ENCODE measurements around the gene GSE1. TPM values are rescaled to one million over a fixed set of nuclear protein-coding genes. Genes with fewer than 3 reads are reported as not detected.

Gene GSE1
- total and polyA plus RNA-seq, 2 experiments from 2014 or later: 27.9 to 43.5 TPM

- Histone ChIP-seq H3K27ac (no peak overlapping the region), H3K9me2 (replicated peaks; ENCODE audit: insufficient read depth) (no peaks in the 10 kb centered on the region), H3K36me3 (replicated peaks; ENCODE audit: insufficient read depth, low read depth) (no peaks in the 10 kb centered on the region), H3K4me3 (no peak overlapping the region), H3K9me3 (ENCODE audit: low read depth) (no peaks in the 10 kb centered on the region), H3K27me3 (no peaks in the 10 kb centered on the region), H4K20me1 (ENCODE audit: insufficient read depth, poor library complexity, severe bottlenecking) (peaks cover 72% of the 10 kb centered on the region), H3K79me2 (peaks cover 79% of the 10 kb centered on the region), H3K4me1 (ENCODE audit: insufficient read depth) (peaks cover 53% of the 10 kb centered on the region), H2AFZ (no peak overlapping the region), H3K4me2 (no peak overlapping the region)
- TF ChIP-seq CTCF (IDR thresholded peaks at IDR 0.05; ENCODE audit: poor library complexity) (no peak), EZH2phosphoT487 (IDR thresholded peaks at IDR 0.05; ENCODE audit: low read depth, severe bottlenecking, unreplicated experiment) (no peak), EZH2 (IDR thresholded peaks at IDR 0.05; ENCODE audit: borderline replicate concordance) (no peak)
- no peak for DNase-seq (ENCODE audit: low spot score)
- WGBS (ENCODE audit: low lambda C conversion rate, missing lambda C conversion rate): 80% methylated on average over 24 of the region's 24 CpGs
Observed at GRCh38 chr16:85602402-85603202, 10.5 kb upstream of the GSE1 start.

- WGBS (ENCODE audit: low lambda C conversion rate, missing lambda C conversion rate): 92% methylated on average over 12 of the region's 12 CpGs
- TF ChIP-seq EZH2 (IDR thresholded peaks at IDR 0.05; ENCODE audit: borderline replicate concordance) (no peak), CTCF (IDR thresholded peaks at IDR 0.05; ENCODE audit: poor library complexity) (no peak), EZH2phosphoT487 (IDR thresholded peaks at IDR 0.05; ENCODE audit: low read depth, severe bottlenecking, unreplicated experiment) (no peak)
- H3K9me3 ChIP-seq (ENCODE audit: low read depth): no peaks in the 10 kb centered on the region
Observed at GRCh38 chr16:85603203-85603755, 9.8 kb upstream of the GSE1 start.

GRCh38 chr16:85604145-85604705 is 8.9 kb upstream of the GSE1 start:
- H3K4me3 ChIP-seq: no peak overlapping the region
- no peak overlapping the region for H3K4me2 ChIP-seq
- no peak overlapping the region for H2AFZ ChIP-seq
- H3K9me3 ChIP-seq (ENCODE audit: low read depth): no peaks in the 10 kb centered on the region
- no peaks in the 10 kb centered on the region for H3K27me3 ChIP-seq
- no peaks in the 10 kb centered on the region for H3K36me3 ChIP-seq (replicated peaks; ENCODE audit: insufficient read depth, low read depth)
- no peaks in the 10 kb centered on the region for H3K9me2 ChIP-seq (replicated peaks; ENCODE audit: insufficient read depth)
- no peak overlapping the region for H3K27ac ChIP-seq
- TF ChIP-seq EZH2 (IDR thresholded peaks at IDR 0.05; ENCODE audit: borderline replicate concordance): no peak
- no peak for TF ChIP-seq EZH2phosphoT487 (IDR thresholded peaks at IDR 0.05; ENCODE audit: low read depth, severe bottlenecking, unreplicated experiment)
- TF ChIP-seq CTCF (IDR thresholded peaks at IDR 0.05; ENCODE audit: poor library complexity): no peak
- WGBS (ENCODE audit: low lambda C conversion rate, missing lambda C conversion rate): 95% methylated on average over 11 of the region's 11 CpGs
- peaks cover 82% of the 10 kb centered on the region for H3K79me2 ChIP-seq
- peaks cover 60% of the 10 kb centered on the region for H3K4me1 ChIP-seq (ENCODE audit: insufficient read depth)
- peaks cover 74% of the 10 kb centered on the region for H4K20me1 ChIP-seq (ENCODE audit: insufficient read depth, poor library complexity, severe bottlenecking)
- no peak for DNase-seq (ENCODE audit: low spot score)

More at GRCh38 chr16:85603203-85603755, 9.8 kb upstream of the GSE1 start:
- H3K27ac ChIP-seq: no peak overlapping the region
- no peak overlapping the region for H3K4me3 ChIP-seq
- H4K20me1 ChIP-seq (ENCODE audit: insufficient read depth, poor library complexity, severe bottlenecking): peaks cover 72% of the 10 kb centered on the region
- no peak for DNase-seq (ENCODE audit: low spot score)
- no peaks in the 10 kb centered on the region for H3K27me3 ChIP-seq
- H3K9me2 ChIP-seq (replicated peaks; ENCODE audit: insufficient read depth): no peaks in the 10 kb centered on the region
- peaks cover 82% of the 10 kb centered on the region for H3K79me2 ChIP-seq
- no peak overlapping the region for H3K4me2 ChIP-seq
- peaks cover 60% of the 10 kb centered on the region for H3K4me1 ChIP-seq (ENCODE audit: insufficient read depth)
- H3K36me3 ChIP-seq (replicated peaks; ENCODE audit: insufficient read depth, low read depth): no peaks in the 10 kb centered on the region
- no peak overlapping the region for H2AFZ ChIP-seq
